NCI-H2029 (cell line): Measurements from ENCODE around the gene CIZ1.
A peak's percentile ranks its signal among the peaks of the same experiment; 100 is the strongest.

Source experiments
- DNase-seq: peaks from one replicate; lab custom pipeline; 2025; lab: John Stamatoyannopoulos, UW

CIZ1 gene

DNA sequence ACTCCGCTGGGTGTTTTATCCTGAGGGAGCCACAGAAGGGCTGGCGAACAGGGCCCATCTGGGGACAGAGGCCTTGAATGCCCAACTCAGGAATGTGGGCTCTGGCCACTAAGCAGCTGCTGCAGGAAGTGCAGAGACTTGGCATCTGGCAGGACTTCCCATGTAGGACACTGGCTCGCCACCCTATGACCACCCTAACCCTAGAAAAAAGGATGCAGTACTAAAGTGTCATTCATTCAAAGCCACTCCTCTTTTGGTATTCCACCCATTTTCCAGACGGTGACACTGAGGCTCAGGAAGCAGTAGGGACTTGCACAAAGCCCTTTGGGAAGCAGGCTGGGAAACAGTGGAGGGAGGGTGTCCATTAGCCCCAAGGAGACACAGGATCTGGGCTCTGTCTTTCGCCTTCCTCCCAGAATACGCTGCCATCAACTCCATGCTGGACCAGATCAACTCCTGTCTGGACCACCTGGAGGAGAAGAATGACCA is 28.3 kb downstream of the CIZ1 start:
- no peak for DNase-seq

DNA sequence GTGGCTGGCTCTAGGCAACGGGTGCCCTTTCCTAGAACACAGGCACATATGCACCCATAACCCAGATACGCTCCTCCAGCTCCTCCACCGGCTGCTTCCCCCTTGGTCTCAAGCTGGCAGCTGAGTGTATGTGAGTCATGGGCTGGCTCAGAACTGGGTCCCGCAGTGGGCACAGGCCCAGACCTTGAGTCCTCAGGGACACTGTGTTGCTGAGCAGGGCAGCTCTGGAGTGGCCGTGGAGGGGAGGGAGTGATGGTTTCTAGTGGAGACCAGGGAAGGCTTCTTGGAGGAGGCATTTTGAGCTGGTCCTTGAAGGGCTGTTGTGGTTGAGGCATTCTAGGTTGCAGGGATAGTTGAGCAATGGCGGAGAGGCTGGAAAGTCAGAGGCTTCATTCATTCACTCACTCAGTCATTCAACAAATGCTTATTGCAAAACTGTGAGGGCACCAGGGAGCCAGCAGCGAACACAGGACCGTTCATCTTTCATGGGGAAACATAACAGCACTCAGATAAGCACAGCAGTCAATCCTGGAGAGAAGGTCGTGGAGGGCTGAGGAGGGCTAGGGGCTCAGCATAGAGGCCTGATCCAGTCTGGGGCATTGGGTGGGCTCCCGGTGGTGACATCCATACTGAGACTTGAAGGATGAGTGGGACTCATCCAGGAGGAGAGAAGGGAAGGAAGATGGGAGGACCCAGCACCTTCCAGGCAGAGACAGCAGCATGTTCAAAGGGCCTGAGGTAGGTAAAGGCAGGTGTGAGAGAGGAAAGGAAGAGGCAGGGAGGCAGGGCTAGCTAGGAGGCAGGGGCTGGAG is 29.0 kb downstream of the CIZ1 start:
- no peak for DNase-seq

DNA sequence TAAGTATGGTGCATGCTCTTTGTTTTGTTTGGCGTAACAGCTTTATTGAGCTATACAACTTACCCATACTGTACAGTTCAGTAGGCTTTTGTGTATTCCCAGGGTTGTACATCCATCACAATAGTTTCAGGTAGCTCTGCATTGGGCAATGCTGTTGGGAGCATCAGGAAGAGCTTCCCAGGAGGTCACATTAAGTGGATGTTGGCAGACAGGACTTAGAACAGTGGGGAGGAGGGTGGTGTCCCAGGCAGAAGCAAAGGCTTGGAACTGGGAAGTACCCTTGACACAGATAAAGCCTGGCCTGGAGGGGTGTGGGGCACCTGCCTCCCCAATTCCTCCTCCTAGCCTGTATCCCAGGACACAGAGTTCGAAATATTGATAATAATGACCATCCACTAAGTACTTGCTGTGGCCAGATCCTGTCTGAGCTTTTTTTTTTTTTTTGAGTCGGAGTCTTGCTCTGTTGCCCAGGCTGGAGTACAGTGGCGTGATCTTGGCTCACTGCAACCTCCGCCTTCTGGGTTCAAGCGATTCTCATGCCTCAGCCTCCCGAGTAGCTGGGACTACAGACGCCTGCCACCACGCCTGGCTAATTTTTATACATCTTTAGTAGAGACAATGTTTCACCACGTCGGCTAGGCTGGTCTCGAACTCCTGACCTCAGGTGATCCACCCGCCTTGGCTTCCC is 30.0 kb downstream of the CIZ1 start:
- DNase-seq, result peak; percentile 37

DNA sequence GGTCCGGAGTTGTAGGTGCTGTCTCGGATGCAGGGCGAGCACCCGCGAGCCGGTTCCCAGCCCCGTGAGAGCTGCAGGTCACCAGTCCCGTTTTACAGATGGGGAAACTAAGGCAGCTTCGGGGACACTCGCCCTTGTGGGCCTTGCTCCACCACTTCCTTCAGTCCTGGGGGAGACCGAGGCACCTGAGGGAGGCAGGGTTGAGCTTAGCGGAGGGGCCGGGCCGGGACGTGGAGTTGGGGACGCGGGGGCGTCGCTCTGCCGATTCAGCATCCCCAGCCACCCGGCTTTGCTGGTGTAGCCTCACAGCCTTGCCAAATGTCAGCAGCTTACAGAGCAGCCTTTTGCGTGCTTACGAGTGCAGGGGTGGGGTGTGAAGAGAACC is 30.8 kb downstream of the CIZ1 start:
- DNase-seq, result no peak

DNA sequence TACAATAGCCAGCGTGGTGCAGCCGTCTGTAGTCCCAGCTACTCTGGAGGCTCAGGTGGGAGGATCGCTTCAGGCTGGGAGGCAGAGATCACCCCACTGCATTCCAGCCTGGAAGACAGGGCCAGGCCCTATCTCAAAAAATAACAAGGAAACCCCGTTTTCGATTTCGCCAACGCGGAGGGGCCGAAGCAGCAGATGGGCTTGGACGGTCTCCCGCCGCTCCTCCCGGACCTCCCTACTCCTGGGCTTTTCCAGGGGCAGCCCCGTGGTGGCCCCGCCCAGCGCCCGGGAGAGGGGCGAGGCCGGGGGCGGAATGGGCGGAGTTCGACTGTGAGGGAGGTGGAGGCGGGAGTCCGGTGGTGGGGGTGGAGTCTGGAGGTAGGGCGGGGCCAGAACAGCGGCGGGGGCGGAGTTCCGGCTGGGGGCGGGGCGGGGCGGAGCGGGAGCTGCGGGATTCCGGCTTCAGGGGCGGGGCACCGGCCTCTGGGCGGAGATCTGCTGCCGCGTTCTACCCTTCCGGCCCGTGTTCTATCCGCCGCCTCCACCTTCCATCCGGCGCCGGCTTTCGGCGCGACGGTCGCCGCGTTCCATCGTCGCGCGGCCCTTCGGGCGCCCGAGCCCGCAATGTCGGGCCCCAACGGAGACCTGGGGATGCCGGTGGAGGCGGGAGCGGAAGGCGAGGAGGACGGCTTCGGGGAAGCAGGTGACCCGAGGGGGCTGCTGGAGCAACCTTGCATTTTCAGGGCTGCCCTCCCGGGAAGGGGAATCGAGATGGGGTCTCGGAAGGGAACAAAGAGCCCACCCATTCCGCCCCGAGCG is 31.4 kb downstream of the CIZ1 start, which contains the start of gene BBLN:
BBLN (plus strand) TSS at position 482 of the 819 bp plus-strand sequence; CDS start at position 625, 143 bp downstream.
- peak; percentile 88 for DNase-seq

DNA sequence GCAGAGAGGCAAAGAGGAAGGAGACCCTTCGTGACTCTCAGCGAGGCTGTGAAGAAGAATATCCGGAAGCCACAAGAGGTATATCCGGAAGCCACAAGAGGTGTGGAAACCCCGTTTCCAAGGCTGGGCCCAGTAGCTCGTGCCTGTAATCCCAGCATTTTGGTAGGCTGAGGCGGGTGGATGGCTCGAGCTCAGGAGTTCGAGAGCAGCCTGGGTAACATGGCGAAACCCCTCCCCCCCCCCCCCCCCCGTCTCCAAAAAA is 31.9 kb downstream of the CIZ1 start:
- peak; percentile 49 for DNase-seq

DNA sequence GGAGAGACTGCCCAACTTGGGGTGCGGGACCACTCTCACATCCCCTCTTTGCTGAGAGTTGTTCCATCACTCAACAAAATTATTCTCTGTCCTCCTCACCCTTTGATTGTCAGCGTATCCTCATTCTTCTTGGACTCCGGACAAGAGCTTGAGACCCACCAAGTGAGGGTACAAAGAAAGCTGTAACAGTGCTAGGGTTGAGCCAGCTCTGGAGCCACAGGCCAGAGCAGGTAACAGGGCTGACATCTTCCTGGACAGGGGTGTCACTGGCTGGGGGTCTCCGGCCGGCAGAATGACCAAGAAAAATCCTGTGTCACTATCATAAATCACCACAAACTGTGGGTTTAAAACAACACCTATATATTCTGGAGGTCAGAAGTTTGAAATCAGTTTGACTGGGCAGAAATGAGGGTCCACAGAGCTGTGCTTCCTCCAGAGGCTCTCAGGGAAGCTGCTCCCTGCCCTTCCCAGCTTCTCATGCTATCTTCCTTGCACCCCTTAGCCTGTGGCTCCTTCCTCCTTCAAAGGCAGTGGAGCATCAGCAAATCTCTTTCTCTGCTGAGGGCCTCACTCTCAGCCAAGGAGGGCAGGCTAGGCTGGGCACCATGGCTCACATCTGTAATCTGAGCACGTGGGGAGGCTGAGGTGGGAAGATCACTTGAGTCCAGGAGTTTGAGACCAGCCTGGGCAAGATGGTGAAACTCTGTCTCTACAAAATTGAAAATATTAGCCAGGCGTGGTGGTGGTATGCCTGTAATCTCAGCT is 35.5 kb downstream of the CIZ1 start:
- no peak for DNase-seq

DNA sequence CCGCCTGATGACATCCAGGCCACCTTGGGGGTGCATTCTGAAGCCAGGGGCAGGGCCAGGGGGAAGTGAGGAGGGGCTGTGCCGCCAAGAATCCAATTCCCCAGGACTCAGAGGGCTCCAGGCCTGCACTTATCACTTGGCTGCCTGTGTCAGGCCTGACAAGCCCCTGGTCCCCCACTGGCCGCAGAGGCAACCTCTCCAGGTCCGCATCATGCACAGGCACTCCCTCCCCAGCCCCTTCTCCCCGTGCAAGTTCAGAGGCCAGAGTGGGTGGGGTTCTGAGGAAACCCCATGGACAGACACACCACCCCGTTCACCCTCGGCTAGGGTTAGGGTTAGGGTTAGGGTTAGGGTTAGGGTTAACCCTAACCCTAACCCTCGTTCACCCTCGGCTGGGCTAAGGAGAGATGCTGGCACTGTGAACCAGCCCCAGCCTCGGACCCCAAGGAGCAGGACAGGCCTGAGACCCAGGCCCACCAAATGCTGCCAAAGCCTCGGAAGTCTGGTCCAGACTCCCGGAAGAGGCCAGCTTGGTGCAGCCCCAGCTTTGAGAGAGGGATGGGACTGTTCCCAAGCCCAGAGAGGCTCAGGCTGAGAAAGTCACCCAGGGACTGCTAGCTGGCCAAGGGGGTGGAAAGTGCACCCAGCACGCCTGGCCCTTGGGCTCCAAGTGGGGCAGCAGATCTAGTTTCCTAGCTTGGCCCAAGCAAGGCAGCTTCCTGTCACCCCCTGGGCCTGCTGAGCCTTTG is 37.3 kb downstream of the CIZ1 start:
- no peak for DNase-seq

DNA sequence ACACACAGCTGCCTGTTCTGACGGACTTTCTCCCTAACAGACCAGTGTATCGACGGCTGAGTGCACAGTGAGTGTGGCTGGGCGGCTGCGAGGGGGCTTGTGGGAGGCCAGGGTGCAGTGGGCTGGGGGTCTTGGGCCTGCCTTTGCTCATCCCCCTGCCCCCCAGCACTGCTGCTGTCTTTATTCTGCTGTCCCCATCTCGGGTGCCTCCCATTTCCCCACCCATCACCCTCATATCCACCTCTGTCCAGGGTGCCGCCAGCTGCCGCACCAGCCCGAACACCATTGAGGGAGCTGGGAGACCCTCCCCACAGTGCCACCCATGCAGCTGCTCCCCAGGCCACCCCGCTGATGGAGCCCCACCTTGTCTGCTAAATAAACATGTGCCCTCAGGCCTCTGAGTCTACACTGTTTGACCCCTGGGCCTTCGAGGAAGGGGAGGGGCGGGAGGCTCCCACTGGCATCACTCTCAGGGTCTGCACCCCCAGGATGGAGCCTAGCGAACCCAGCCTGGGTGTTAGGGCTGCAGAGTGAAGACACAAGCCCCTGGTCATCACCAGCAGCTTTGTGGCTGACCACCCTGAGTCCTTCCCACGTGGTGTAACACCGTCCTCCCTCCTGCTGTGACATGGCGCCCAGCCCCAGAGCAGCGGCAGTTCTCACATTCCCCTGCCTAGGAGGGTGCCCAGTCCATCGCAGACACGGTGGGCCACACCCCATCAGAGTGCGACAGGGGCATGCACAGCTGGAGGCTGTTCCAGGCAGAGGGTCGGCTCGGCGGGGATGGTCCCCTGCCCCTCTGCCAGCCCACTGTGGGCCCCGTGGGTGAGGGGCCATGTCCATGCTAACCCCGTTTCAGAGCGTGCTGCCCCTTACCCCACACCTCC is 38.1 kb downstream of the CIZ1 start:
- no peak for DNase-seq

DNA sequence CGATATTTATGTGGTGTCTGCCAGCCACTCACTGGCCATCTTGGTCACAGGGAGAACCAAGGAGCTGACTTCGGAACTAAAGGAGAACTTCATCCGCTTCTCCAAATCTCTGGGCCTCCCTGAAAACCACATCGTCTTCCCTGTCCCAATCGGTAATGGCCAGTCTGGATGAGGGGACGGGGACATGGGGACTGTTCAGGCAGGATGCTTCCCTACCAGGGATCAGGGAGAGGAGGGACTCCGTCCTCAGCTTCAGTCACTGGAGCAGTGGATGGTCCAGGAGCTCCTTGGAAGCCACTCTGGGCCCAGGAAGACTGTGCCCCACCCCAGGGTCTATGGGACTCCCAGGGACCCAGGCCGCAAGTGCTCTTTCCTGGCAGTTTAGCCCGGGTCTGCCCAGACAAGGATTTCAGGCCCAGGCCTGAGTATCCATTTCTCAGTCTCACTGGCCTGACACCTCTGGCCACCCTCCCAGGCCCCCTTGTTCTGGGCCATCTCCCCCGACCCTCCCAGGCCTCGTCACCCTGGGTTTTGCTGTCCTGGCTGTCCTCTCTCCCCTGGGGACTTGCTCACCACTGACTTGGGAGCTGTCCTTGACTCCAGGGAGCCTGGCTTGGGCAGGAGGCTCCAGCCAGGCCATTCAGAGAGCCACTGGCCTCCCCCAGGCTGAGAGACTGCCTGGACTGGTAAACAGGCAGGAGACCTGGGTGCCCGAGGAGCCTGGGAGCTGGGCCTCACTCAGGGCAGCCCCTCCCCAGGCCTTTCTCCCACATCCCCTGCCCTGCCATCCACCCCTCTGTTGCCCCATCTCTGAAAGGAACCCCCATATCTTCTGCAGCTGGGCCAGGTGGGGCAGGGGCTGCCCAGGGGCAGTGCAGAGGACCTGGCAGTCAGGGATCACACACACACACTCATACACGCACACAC is 39.0 kb downstream of the CIZ1 start:
- DNase-seq, result no peak

DNA sequence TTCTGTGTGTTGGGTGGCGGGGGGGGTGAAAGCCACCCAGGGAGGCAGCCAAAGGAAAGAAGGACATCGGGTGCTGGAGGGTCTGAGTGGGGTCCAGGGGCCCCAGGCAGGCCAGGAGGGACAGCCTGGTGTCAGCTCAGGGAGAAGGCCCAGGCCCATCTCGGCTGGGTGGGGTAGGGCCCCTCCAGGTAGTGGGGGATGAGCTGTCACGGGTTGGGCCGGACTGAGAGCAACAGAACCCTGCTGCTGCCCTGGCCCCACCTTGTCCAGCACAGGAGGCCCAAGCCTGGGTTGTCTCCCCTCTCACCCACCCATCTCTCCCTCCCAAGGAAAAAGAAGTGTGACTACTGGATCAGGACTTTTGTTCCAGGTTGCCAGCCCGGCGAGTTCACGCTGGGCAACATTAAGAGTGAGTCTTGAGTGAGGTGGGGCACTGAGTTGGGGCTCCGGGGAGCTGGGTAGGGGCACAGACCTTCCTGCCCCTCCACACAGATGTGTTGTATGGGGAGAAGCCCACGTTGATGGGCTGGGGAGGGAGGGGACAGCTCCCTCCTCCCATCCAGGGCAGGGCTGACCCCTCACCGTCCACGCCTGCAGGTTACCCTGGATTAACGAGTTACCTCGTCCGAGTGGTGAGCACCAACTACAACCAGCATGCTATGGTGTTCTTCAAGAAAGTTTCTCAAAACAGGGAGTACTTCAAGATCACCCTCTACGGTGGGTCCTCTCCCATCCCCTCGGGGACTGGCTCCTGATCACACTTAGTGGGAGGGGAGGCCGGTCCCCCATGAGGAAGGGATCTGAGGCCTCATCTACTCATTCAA is 39.9 kb downstream of the CIZ1 start:
- no peak for DNase-seq

DNA sequence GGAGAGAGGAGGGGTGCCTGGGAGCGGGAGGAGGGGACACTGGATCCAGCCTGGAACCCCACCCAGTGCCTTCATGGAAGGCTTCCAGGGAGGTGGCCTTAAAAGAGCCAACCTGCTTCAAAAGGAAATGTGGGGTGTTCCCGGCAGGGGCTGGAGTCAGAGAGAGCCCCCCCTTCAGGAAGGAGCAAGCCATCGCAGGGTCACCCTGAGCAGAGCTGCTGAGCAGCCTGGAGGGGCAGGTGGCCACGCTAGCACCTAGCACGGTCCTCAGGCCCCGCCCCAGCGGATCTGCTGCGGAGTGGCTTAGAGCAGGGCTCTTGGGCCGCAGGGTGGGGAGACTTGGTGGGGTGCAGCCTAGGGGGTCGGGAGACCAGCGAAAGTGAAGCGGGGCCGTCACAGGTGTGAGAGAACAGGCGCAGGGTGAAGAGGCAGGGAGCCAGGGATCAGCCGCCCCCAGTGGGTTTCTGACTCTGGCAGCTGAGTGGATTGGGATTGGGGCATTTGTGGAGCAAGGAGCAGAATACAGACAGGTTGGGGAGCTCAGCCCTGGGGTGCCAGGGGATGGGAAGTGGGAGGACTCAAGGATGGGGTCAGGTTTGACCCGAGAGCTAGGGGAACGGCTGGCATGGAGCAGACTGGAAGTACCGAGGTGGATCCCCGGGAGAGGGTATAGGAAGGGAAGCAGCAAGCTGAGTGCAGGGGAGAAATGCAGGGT is 40.6 kb downstream of the CIZ1 start:
- no peak for DNase-seq

DNA sequence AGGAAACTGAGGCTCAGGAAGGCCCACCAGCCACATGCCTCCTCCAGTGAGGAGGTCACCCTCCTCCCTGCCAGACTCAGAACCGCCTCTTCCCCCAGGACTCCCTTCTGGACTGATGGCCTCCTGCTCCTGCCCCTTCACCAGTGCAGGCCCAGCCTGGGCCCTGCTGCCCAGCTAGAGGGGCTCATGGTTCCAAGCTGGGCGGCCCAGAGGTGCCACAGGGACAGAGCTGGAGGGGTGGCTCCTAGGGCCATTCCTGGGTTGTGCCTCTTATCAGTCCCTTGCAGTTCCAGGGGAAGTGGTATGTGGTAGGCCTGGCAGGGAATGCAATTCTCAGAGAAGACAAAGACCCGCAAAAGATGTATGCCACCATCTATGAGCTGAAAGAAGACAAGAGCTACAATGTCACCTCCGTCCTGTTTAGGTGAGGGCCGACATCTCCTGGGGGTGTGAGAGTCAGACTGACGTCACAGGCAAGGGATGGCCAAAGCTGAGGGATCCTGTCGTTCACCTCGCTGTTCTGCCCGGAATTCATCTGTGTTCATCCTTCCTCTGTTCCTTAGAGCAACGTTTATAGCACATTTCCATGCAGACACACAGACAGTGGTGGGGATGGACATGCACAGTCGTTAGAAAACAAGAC is 41.3 kb downstream of the CIZ1 start:
- no peak for DNase-seq

DNA sequence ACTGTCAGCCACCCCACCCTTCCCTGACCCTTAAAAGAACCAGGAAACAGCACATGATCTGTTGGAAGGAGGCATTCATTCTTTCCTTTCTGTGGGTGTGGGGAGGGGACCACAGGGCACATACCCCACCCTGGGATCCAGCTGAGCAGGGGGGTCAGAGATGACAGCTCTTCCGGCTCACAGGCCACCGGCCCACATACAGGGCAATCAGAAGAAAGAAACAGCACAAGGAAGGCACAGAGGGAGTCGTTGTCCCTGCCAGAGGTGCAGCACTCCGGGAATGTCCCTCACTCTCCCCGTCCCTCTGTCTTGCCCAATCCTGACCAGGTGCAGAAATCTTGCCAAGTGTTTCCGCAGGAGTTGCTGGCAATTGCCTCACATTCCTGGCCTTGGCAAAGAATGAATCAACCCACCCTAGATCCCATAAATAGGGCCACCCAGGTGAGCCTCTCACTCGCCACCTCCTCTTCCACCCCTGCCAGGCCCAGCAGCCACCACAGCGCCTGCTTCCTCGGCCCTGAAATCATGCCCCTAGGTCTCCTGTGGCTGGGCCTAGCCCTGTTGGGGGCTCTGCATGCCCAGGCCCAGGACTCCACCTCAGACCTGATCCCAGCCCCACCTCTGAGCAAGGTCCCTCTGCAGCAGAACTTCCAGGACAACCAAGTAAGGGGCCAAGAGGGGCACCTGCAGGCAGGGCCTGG is 42.2 kb downstream of the CIZ1 start, which contains the start of gene LCN2:
LCN2 (plus strand) TSS at position 453 of the 701 bp plus-strand sequence; CDS start at position 526, 73 bp downstream.
- no peak for DNase-seq

DNA sequence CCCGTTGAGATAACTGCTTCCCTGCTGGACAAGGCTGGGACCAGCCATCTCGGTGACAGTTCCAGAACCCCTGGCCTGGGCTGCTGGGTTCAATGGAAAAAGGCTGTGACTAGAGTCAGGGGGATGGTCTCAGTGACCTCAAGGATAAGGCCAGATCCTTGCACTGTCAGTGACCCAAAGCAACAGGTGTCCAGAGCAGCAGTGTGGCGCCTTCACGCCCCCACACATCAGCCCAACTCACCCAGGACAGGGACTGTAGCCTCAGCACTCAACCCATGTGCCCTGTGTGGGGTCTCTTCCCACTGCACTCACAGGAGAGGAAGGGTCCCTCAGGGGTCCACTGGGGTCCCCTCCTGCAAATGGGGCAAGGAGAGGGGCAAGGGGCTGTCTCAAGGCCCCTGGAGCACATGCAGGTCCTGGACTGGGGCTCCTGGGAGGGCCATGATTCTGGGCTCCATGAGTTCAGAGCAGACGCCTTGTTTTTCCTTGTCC is 42.8 kb downstream of the CIZ1 start:
- DNase-seq, result no peak

DNA sequence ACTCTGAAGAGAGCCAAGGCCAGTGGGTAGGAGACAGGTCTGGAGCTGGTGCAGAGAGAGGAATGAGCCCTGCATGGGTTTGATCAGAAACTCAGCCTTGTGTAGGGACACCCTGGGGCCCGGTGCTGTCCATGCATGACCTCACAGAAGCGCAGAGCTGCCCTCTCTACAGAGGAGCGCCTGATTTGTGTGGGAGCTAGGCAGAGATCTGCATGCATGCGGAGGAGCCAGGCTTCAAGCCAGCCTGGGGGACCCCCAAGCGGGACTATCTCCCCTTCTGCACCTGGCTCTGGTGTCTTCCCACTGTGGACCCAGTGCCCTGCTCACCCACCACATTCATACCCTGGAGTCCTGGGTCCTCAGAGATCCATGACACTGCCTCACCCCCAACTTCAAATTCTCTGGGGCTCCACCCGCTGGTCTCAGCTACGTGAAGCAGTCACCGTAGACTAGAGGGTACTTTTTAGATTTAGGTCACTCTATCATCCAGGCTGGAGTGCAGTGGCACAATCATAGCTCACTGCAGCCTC is 44.7 kb downstream of the CIZ1 start:
- no peak for DNase-seq
